Smooth muscle cell (in vitro differentiated cells): Measurements from ENCODE around the gene ZNF398. TPM values are rescaled to one million over a fixed set of nuclear protein-coding genes. Genes with fewer than 3 reads are reported as not detected.

Experiments used
- DNase-seq: peaks from one replicate; lab custom pipeline; 2025; ENCODE audit not compliant: unreplicated experiment; lab: John Stamatoyannopoulos, UW
- H2AFZ ChIP-seq: fragments of 200-600 bp; sonication (generic); 2 replicates; pipeline ENCODE4 v1.6.0; 2016; ENCODE audit warnings: antibody characterized with exemption, low read depth, mild to moderate bottlenecking
- H3F3A ChIP-seq: fragments of 200-600 bp; sonication (generic); 2 replicates; pipeline ENCODE4 v1.6.0; 2017; ENCODE audit warnings: antibody characterized with exemption, low read depth
- H3K27ac ChIP-seq: fragments of 200-600 bp; sonication (generic); 2 replicates; pipeline ENCODE4 v1.5.1; 2016; ENCODE audit warnings: low read depth, mild to moderate bottlenecking
- H3K27me3 ChIP-seq: fragments of 200-600 bp; sonication (generic); 2 replicates; pipeline ENCODE4 v1.6.1; 2016; ENCODE audit warnings: low read depth, mild to moderate bottlenecking
- H3K36me3 ChIP-seq: fragments of 200-600 bp; sonication (generic); 2 replicates; pipeline ENCODE4 v1.5.1; 2016; ENCODE audit warnings: low read depth
- H3K4me1 ChIP-seq: fragments of 200-600 bp; sonication (generic); 2 replicates; pipeline ENCODE4 v1.5.1; 2016; ENCODE audit warnings: low read depth
- H3K4me2 ChIP-seq: fragments of 200-600 bp; sonication (generic); 2 replicates; pipeline ENCODE4 v1.6.0; 2016; ENCODE audit warnings: mild to moderate bottlenecking
- H3K4me3 ChIP-seq: fragments of 200-600 bp; sonication (generic); 2 replicates; pipeline ENCODE4 v1.5.1; 2016; ENCODE audit warnings: mild to moderate bottlenecking
- H3K79me2 ChIP-seq: fragments of 200-600 bp; sonication (generic); 2 replicates; pipeline ENCODE4 v1.6.0; 2016; ENCODE audit warnings: low read depth, mild to moderate bottlenecking
- H3K9ac ChIP-seq: fragments of 200-600 bp; sonication (generic); 2 replicates; pipeline ENCODE4 v1.6.0; 2016; ENCODE audit warnings: low read depth
- H3K9me3 ChIP-seq: fragments of 200-600 bp; sonication (generic); replicated peaks from 2 replicates; pipeline ENCODE4 v1.5.1; 2016; ENCODE audit warnings: low read depth
- H4K20me1 ChIP-seq: fragments of 200-600 bp; sonication (generic); 2 replicates; pipeline ENCODE4 v1.6.0; 2016; ENCODE audit warnings: low read depth
- WGBS: methylation state at CpG from one replicate; pipeline ENCODE4 v1.1.7; 2016; ENCODE audit warnings: low lambda C conversion rate; 5-methylcytosine and 5-hydroxymethylcytosine counted together
- polyA plus RNA-seq: library from polyadenylated mRNA; unstranded; fragments of >200 nt; fragmentation: Nextera tagmentation; extraction: Ambion mirVana; gene quantifications from 2 replicates; pipeline ENCODE4 v1.2.1, GENCODE V29; 2016
- total RNA-seq: library from RNA; depleted of rRNA; stranded (reverse); fragments of >200 nt; gene quantifications from 2 replicates; pipeline ENCODE4 v1.2.3, GENCODE V29; 2014
- TF ChIP-seq, protein P1 (sequence below): fragments of 200-600 bp; sonication (generic); IDR thresholded peaks from 2 replicates; pipeline ENCODE4 v1.5.1; 2017; ENCODE audit warnings: borderline replicate concordance, mild to moderate bottlenecking, antibody characterized with exemption; ENCODE audit not compliant: insufficient read depth, poor library complexity, severe bottlenecking

ZNF398 gene
- total and polyA plus RNA-seq, 2 experiments from 2014 or later, result 9.0 to 15.1 TPM

DNA sequence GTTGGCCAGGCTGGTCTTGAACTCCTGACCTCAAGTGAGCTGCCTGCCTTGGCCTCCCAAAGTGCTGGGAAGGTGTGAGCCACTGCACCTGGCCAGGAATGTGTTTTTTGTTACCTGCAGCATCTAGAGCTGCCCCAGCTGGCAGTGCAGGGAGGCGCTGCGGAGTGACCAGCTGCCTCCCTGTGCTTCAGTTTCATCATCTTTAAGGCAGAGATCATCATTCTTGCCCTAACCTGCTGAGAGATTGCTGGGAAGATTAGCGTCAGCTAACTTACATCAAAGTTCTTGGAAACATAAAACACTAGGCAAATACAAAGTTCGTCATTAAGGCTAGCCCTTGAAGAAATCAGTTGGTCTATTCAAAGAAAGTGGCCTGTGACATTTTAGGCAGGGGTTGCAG, 50.4 kb downstream of the ZNF398 start:
- Histone ChIP-seq H3K4me1 (peaks cover 9% of the 10 kb centered on the region), H2AFZ (no peak overlapping the region)

DNA sequence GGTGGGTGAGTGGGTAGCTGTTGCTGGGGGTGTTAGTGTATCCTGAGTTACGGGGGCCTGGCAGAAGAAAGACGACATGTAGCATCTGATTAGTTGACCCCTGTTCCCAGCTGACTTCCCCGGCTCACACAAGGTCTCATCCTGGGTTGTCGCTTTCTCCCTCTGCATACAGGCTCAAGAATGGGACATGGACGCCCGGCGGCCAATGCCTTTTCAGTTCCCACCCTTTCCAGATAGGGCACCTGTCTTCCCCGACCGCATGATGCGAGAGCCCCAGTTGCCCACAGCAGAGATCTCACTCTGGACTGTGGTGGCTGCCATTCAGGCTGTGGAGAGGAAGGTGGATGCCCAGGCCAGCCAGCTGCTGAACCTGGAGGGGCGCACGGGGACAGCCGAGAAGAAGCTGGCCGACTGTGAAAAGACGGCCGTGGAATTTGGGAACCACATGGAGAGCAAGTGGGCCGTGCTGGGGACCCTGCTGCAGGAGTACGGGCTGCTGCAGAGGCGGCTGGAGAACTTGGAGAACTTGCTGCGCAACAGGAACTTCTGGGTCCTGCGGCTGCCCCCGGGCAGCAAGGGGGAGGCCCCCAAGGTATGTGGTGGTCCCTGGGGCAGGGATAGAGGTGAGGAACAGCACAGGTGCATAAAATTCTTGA, 51.0 kb downstream of the ZNF398 start:
- TF ChIP-seq, protein P1, sequence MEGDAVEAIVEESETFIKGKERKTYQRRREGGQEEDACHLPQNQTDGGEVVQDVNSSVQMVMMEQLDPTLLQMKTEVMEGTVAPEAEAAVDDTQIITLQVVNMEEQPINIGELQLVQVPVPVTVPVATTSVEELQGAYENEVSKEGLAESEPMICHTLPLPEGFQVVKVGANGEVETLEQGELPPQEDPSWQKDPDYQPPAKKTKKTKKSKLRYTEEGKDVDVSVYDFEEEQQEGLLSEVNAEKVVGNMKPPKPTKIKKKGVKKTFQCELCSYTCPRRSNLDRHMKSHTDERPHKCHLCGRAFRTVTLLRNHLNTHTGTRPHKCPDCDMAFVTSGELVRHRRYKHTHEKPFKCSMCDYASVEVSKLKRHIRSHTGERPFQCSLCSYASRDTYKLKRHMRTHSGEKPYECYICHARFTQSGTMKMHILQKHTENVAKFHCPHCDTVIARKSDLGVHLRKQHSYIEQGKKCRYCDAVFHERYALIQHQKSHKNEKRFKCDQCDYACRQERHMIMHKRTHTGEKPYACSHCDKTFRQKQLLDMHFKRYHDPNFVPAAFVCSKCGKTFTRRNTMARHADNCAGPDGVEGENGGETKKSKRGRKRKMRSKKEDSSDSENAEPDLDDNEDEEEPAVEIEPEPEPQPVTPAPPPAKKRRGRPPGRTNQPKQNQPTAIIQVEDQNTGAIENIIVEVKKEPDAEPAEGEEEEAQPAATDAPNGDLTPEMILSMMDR, result no peak
- Histone ChIP-seq H3K36me3 (peaks cover 8% of the 10 kb centered on the region), H4K20me1 (peaks cover 19% of the 10 kb centered on the region), H3K27me3 (no peaks in the 10 kb centered on the region), H3K9ac (no peak overlapping the region), H3K4me1 (peaks cover 9% of the 10 kb centered on the region), H3F3A (no peaks in the 10 kb centered on the region), H3K9me3 (no peaks in the 10 kb centered on the region), H3K79me2 (peaks cover 31% of the 10 kb centered on the region), H3K27ac (no peak overlapping the region), H2AFZ (no peak overlapping the region), H3K4me3 (no peak overlapping the region), H3K4me2 (no peak overlapping the region)
- WGBS, result 96% methylated on average over 22 of the region's 22 CpGs
- DNase-seq, result no peak

More for the DNA sequence above, 50.4 kb downstream of the ZNF398 start:
- H3K79me2 ChIP-seq, result peaks cover 31% of the 10 kb centered on the region
- no peak for DNase-seq
- H3K9ac ChIP-seq, result no peak overlapping the region
- peak overlapping the region; percentile 99 for H3K4me2 ChIP-seq
- 71% methylated on average over 4 of the region's 4 CpGs for WGBS
- no peak overlapping the region for H3K27ac ChIP-seq
- peaks cover 8% of the 10 kb centered on the region for H3K36me3 ChIP-seq
- peaks cover 19% of the 10 kb centered on the region for H4K20me1 ChIP-seq
- TF ChIP-seq, protein P1, result no peak
- no peaks in the 10 kb centered on the region for H3F3A ChIP-seq
- no peaks in the 10 kb centered on the region for H3K27me3 ChIP-seq
- H3K9me3 ChIP-seq, result no peaks in the 10 kb centered on the region
- no peak overlapping the region for H3K4me3 ChIP-seq

DNA sequence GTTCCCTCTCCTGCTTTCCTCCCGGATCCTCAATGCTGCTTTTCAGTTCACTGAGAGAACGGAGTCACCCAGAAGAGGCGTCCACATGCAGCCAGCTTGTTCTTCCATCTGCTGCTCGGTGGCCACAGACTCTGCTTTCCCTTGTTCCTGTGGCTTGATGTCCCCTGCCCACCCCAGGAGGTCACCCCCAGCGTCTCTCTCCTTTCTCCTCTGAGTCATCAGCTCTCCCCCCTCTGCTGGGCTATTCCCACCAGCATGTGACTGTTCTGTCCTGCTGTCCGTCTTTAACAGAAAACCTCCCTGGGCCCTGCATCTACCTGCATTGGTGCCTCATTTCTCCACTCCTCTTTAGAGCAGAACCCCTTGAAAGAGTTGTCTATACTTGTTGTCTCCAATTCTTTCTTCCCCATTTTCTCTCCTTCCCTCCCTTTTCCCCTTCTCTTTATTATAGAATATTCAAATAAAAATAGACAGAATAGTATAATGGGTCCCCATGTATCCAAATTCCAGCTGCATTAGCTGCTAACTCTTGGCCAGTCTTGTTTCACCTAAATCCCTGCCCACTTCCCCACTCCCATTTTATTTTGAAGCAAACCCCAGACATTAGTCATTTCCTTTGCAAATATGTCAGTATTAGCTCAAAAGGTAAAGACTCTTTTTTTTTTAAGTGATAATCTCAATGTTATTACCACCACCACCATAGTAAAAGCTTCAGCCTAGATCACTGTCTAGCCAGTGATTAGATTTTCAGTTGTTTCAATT, 52.2 kb downstream of the ZNF398 start:
- H3K27ac ChIP-seq, result no peak overlapping the region
- 94% methylated on average over 6 of the region's 6 CpGs for WGBS
- no peaks in the 10 kb centered on the region for H3K27me3 ChIP-seq
- H2AFZ ChIP-seq, result no peak overlapping the region
- no peak overlapping the region for H3K4me3 ChIP-seq
- H3K4me2 ChIP-seq, result no peak overlapping the region
- H3K36me3 ChIP-seq, result peaks cover 8% of the 10 kb centered on the region
- H4K20me1 ChIP-seq, result peaks cover 26% of the 10 kb centered on the region
- H3K9me3 ChIP-seq, result no peaks in the 10 kb centered on the region
- no peaks in the 10 kb centered on the region for H3F3A ChIP-seq
- DNase-seq, result no peak
- no peak overlapping the region for H3K9ac ChIP-seq
- H3K4me1 ChIP-seq, result peaks cover 9% of the 10 kb centered on the region
- TF ChIP-seq, protein P1, result no peak
- peaks cover 42% of the 10 kb centered on the region for H3K79me2 ChIP-seq

DNA sequence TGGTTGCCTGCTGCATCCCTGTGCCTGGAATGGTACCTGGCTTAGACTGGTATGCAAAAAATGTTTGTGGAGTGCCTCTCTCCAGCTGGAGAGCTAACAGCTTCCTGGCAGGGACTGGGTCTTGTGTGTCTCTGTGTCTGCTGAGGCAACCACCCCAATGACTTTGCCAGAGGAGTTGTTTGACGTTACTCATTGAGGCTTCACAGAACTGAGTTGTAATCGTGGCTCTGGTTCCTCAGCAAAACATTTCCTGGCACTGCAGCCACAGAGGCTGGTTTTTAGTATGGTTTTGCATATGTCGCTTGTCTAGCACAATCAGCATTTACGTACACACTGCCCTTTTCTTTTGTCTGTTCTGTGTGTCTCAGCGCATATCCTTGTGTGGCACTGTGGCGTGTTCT, 55.6 kb downstream of the ZNF398 start:
- no peak overlapping the region for H3K4me3 ChIP-seq
- no peak for DNase-seq
- H3K79me2 ChIP-seq, result peaks cover 25% of the 10 kb centered on the region
- TF ChIP-seq, protein P1, result no peak
- no peaks in the 10 kb centered on the region for H3F3A ChIP-seq
- peaks cover 20% of the 10 kb centered on the region for H4K20me1 ChIP-seq
- no peaks in the 10 kb centered on the region for H3K4me1 ChIP-seq
- peak overlapping the region; percentile 33 for H3K27ac ChIP-seq
- H2AFZ ChIP-seq, result no peak overlapping the region
- H3K4me2 ChIP-seq, result no peak overlapping the region
- no peak overlapping the region for H3K9ac ChIP-seq
- H3K27me3 ChIP-seq, result no peaks in the 10 kb centered on the region
- peaks cover 11% of the 10 kb centered on the region for H3K36me3 ChIP-seq
- 70% methylated on average over 6 of the region's 6 CpGs for WGBS
- no peaks in the 10 kb centered on the region for H3K9me3 ChIP-seq
